Measurements from ENCODE around the gene EED. TPM values are rescaled to one million over a fixed set of nuclear protein-coding genes. Genes with fewer than 3 reads are reported as not detected.

Gene EED
- total RNA-seq, 1 experiment from 2014 or later: 137 TPM

DNA sequence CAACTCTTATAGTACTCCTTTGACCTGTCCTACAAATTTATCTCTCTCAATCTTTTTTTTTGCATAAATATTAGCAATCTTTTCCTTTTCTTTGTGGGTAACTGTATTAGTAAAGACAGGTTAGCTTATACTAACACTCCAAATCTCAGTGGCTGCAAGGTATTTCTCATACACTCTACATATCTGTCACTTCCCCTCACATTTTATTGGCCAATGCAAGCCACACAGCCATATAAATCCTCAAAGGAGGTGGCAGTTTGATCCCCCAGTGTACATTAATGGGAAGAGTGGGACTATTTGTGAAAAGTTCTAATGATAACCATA, 42.6 kb upstream of the EED start:
- peak overlapping the region; percentile 86 for H3K27ac ChIP-seq (ENCODE audit: low read length)
- H3K36me3 ChIP-seq (ENCODE audit: insufficient read depth, low read length): no peaks in the 10 kb centered on the region
- no peaks in the 10 kb centered on the region for H3K27me3 ChIP-seq (ENCODE audit: low read length)
- H3K9me3 ChIP-seq (ENCODE audit: low read length): no peaks in the 10 kb centered on the region
- H3K4me1 ChIP-seq (ENCODE audit: low read length): peaks cover 71% of the 10 kb centered on the region
- H4K20me1 ChIP-seq (ENCODE audit: insufficient read depth, low read depth, low read length): no peaks in the 10 kb centered on the region
- H3K9me2 ChIP-seq (replicated peaks; ENCODE audit: insufficient read depth, low read length): no peaks in the 10 kb centered on the region
- H3K4me2 ChIP-seq (ENCODE audit: low read depth, low read length, poor library complexity, severe bottlenecking): peak overlapping the region; percentile 73
- peak overlapping the region; percentile 57 for H3K4me3 ChIP-seq (ENCODE audit: low read length)
- peak overlapping the region; percentile 37 for H2AFZ ChIP-seq (ENCODE audit: low read length)
- no peaks in the 10 kb centered on the region for H3K79me2 ChIP-seq (ENCODE audit: low read length)
- H3K9ac ChIP-seq (ENCODE audit: low read length): peak overlapping the region; percentile 64
- DNase-seq: peak; percentile 90

DNA sequence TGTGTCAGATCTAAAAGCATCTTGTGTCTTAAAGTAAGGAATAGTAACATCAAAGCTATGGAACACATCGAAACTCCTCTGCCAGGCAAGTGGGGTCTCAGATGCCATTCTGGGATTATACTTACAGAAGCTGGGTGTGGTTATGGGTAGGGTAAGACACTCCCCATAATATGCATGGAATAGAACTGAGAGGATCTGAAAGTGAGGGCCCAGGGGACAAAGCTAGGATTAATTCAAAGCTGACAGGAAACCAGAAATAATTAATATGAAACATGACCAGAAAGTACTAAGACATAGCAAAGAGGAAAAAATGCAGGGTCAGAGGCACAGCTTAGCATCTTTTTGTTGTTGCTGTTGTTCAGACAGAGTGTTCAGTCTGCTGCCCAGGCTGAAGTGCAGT, 40.2 kb upstream of the EED start:
- Histone ChIP-seq H2AFZ (ENCODE audit: low read length) (peak overlapping the region; percentile 19), H3K4me2 (ENCODE audit: low read depth, low read length, poor library complexity, severe bottlenecking) (peak overlapping the region; percentile 51), H3K9me3 (ENCODE audit: low read length) (no peaks in the 10 kb centered on the region), H3K27me3 (ENCODE audit: low read length) (no peaks in the 10 kb centered on the region), H3K4me3 (ENCODE audit: low read length) (peak overlapping the region; percentile 1), H3K79me2 (ENCODE audit: low read length) (no peaks in the 10 kb centered on the region), H3K36me3 (ENCODE audit: insufficient read depth, low read length) (no peaks in the 10 kb centered on the region), H4K20me1 (ENCODE audit: insufficient read depth, low read depth, low read length) (no peaks in the 10 kb centered on the region), H3K9me2 (replicated peaks; ENCODE audit: insufficient read depth, low read length) (no peaks in the 10 kb centered on the region), H3K27ac (ENCODE audit: low read length) (peak overlapping the region; percentile 86), H3K9ac (ENCODE audit: low read length) (peak overlapping the region; percentile 33), H3K4me1 (ENCODE audit: low read length) (peaks cover 69% of the 10 kb centered on the region)
- peak; percentile 93 for DNase-seq

DNA sequence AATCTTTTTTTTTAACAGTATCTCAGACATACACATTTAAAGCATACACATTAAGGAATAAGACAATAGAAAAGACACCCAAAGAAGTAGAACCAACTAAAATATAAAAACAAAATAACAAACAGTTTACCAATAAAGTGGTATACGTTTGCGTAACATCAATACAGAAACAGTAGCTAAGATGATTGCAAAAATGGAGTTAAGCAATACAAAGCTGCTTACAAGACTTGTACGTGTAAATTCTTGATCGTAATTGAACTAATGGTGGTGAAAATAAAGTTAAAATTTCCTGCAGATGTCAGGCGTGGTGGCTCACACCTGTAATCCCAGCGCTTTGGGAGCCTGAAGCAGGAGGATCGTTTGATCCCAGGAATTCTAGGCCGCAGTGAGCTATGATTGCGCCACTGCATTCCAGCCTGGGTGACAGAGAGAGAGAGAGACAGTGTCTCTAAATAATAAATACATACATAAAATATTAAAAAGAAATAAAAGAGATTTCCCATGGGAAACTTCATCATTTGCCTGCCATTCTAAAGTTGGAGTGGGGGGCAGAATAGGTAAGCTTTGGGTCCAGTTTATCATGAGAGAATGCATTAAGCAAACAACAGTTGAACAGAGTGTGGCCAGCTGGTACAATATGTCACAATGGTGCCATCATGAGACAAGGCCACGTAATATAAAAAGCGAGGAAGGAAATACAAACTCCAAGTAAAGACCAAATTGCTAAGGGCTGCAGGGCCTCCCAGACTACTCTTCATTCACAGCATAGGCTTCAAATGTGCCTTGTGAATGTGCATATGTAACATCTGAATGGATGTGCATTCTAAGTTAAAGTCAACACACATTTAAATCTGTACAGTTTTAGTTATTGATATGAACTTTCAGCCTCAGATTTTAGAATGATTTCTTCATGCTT, 38.9 kb upstream of the EED start:
- no peaks in the 10 kb centered on the region for H3K9me2 ChIP-seq (replicated peaks; ENCODE audit: insufficient read depth, low read length)
- no peaks in the 10 kb centered on the region for H4K20me1 ChIP-seq (ENCODE audit: insufficient read depth, low read depth, low read length)
- peak overlapping the region; percentile 86 for H3K27ac ChIP-seq (ENCODE audit: low read length)
- H3K4me3 ChIP-seq (ENCODE audit: low read length): no peak overlapping the region
- H3K79me2 ChIP-seq (ENCODE audit: low read length): no peaks in the 10 kb centered on the region
- H3K4me2 ChIP-seq (ENCODE audit: low read depth, low read length, poor library complexity, severe bottlenecking): peak overlapping the region; percentile 0
- peak overlapping the region; percentile 62 for H2AFZ ChIP-seq (ENCODE audit: low read length)
- H3K36me3 ChIP-seq (ENCODE audit: insufficient read depth, low read length): no peaks in the 10 kb centered on the region
- DNase-seq: peak; percentile 82
- H3K4me1 ChIP-seq (ENCODE audit: low read length): peaks cover 82% of the 10 kb centered on the region
- no peak overlapping the region for H3K9ac ChIP-seq (ENCODE audit: low read length)
- no peaks in the 10 kb centered on the region for H3K9me3 ChIP-seq (ENCODE audit: low read length)
- H3K27me3 ChIP-seq (ENCODE audit: low read length): no peaks in the 10 kb centered on the region

DNA sequence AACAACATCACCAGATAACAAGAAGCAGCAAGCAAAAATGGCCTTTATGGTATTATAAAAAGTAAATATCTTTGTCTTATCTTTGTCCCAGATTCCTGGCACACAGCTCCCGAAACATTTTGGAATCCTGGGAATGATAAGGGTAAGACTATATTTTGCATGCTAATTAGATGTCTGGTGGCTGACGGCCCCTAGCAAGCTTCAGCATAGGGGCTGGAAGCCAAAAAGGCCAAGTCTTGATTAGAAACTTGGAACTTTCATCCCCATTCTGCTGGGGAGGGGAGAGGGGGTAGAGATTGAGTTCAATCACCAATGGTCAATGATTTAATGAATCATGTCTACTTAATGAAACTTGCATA, 38.2 kb upstream of the EED start:
- DNase-seq: no peak

DNA sequence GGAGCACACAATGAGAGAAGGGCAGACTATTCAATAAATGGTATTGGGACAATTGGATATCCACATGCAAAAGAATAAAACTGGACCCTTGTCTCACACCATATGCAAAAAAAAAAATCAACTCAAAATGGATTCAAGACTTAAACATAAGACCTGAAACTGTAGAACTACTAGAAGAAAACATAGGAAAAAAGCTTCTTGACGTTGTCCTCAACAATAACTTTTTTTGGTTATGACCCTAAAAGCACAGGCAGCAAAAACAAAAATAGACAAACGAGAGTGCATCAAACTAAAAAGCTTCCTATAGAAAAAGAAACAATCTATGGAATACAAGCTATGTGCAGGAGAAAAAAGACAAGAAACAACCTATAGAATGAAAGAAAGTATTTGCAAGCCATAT, 37.1 kb upstream of the EED start:
- Histone ChIP-seq H3K4me3 (ENCODE audit: low read length) (no peak overlapping the region), H3K9me3 (ENCODE audit: low read length) (no peaks in the 10 kb centered on the region), H2AFZ (ENCODE audit: low read length) (peak overlapping the region; percentile 16; the same call in 1 of the 2 replicates), H3K27me3 (ENCODE audit: low read length) (no peaks in the 10 kb centered on the region), H4K20me1 (ENCODE audit: insufficient read depth, low read depth, low read length) (no peaks in the 10 kb centered on the region), H3K36me3 (ENCODE audit: insufficient read depth, low read length) (no peaks in the 10 kb centered on the region), H3K9ac (ENCODE audit: low read length) (no peak overlapping the region), H3K9me2 (replicated peaks; ENCODE audit: insufficient read depth, low read length) (no peaks in the 10 kb centered on the region), H3K79me2 (ENCODE audit: low read length) (no peaks in the 10 kb centered on the region), H3K27ac (ENCODE audit: low read length) (no peak overlapping the region), H3K4me1 (ENCODE audit: low read length) (peaks cover 83% of the 10 kb centered on the region), H3K4me2 (ENCODE audit: low read depth, low read length, poor library complexity, severe bottlenecking) (no peak overlapping the region)
- no peak for DNase-seq

More for the DNA sequence above, 38.2 kb upstream of the EED start:
- H3K36me3 ChIP-seq (ENCODE audit: insufficient read depth, low read length): no peaks in the 10 kb centered on the region
- H3K9ac ChIP-seq (ENCODE audit: low read length): no peak overlapping the region
- H3K27me3 ChIP-seq (ENCODE audit: low read length): no peaks in the 10 kb centered on the region
- H2AFZ ChIP-seq (ENCODE audit: low read length): peak overlapping the region; percentile 62
- H3K79me2 ChIP-seq (ENCODE audit: low read length): no peaks in the 10 kb centered on the region
- peaks cover 83% of the 10 kb centered on the region for H3K4me1 ChIP-seq (ENCODE audit: low read length)
- peak overlapping the region; percentile 86 for H3K27ac ChIP-seq (ENCODE audit: low read length)
- H3K4me3 ChIP-seq (ENCODE audit: low read length): no peak overlapping the region
- no peaks in the 10 kb centered on the region for H3K9me3 ChIP-seq (ENCODE audit: low read length)
- H3K9me2 ChIP-seq (replicated peaks; ENCODE audit: insufficient read depth, low read length): no peaks in the 10 kb centered on the region
- H3K4me2 ChIP-seq (ENCODE audit: low read depth, low read length, poor library complexity, severe bottlenecking): peak overlapping the region; percentile 0
- H4K20me1 ChIP-seq (ENCODE audit: insufficient read depth, low read depth, low read length): no peaks in the 10 kb centered on the region

DNA sequence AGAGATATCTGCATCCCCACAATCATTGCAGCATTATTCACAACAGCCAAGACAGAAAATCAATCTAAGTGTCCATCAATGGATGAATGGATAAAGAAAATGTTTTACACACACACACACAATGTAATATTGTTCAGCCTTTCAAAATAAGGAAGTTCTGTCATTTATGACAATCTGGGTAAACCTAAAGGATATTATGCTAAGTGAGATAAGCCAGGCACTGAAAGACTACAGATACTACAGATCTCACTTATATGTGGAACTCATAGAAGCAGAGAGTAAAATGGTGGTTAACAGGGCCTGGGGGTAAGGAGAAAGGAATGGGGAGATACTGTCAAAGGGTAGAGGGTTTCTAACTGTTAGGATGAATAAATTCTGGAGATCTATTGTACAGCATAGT, 36.0 kb upstream of the EED start:
- Histone ChIP-seq H3K4me2 (ENCODE audit: low read depth, low read length, poor library complexity, severe bottlenecking) (peak overlapping the region; percentile 0), H3K27me3 (ENCODE audit: low read length) (no peaks in the 10 kb centered on the region), H3K36me3 (ENCODE audit: insufficient read depth, low read length) (no peaks in the 10 kb centered on the region), H3K9me2 (replicated peaks; ENCODE audit: insufficient read depth, low read length) (no peaks in the 10 kb centered on the region), H3K27ac (ENCODE audit: low read length) (peak overlapping the region; percentile 86), H3K9me3 (ENCODE audit: low read length) (no peaks in the 10 kb centered on the region), H3K4me3 (ENCODE audit: low read length) (no peak overlapping the region), H4K20me1 (ENCODE audit: insufficient read depth, low read depth, low read length) (no peaks in the 10 kb centered on the region), H2AFZ (ENCODE audit: low read length) (peak overlapping the region; percentile 49), H3K9ac (ENCODE audit: low read length) (no peak overlapping the region), H3K79me2 (ENCODE audit: low read length) (no peaks in the 10 kb centered on the region), H3K4me1 (ENCODE audit: low read length) (peaks cover 80% of the 10 kb centered on the region)
- no peak for DNase-seq

DNA sequence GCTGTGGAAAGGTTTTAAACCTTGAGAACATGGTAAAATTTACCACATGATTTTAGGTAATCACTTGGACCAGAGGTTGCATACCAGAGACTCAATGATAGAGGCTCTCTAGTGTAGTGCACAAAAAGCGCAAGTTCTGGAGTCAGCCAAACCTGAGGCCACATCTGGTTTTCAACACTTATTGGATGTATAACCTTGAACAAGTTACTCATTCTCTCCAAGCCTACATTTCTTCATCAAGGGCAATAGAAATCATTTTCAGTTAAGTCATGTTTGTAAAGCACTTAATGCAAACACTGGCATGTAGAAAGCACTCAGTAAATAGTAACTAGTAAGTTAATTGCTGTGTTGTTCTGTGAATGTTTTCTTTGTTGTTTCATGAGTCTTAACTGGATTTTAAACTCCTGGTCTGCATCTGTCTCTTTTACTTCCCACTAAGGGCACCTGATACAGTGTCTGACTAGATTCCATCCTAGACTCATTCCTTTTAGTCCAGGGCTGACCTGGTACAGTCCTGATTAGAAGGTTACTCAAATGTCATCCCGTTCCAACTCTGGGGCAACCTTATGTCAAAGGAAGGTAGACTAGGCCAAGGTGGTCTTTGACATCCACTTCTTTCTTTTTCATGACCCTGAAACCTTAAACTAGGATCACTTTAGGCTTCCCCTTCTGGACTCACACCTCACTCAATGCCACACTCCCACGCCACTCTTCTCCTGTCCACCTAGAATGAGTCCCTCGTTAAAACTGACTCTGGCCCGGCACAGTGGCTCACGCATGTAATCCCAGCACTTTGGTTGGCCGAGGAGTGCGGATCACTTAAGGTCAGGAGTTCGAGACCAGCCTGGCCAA, 34.5 kb upstream of the EED start:
- H3K27ac ChIP-seq (ENCODE audit: low read length): peak overlapping the region; percentile 86
- no peak for DNase-seq
- H3K9me3 ChIP-seq (ENCODE audit: low read length): no peaks in the 10 kb centered on the region
- no peak overlapping the region for H3K4me3 ChIP-seq (ENCODE audit: low read length)
- no peaks in the 10 kb centered on the region for H3K79me2 ChIP-seq (ENCODE audit: low read length)
- no peaks in the 10 kb centered on the region for H3K36me3 ChIP-seq (ENCODE audit: insufficient read depth, low read length)
- H3K9ac ChIP-seq (ENCODE audit: low read length): no peak overlapping the region
- peaks cover 75% of the 10 kb centered on the region for H3K4me1 ChIP-seq (ENCODE audit: low read length)
- no peaks in the 10 kb centered on the region for H3K9me2 ChIP-seq (replicated peaks; ENCODE audit: insufficient read depth, low read length)
- H3K27me3 ChIP-seq (ENCODE audit: low read length): no peaks in the 10 kb centered on the region
- H3K4me2 ChIP-seq (ENCODE audit: low read depth, low read length, poor library complexity, severe bottlenecking): no peak overlapping the region
- H2AFZ ChIP-seq (ENCODE audit: low read length): peak overlapping the region; percentile 6
- H4K20me1 ChIP-seq (ENCODE audit: insufficient read depth, low read depth, low read length): no peaks in the 10 kb centered on the region

DNA sequence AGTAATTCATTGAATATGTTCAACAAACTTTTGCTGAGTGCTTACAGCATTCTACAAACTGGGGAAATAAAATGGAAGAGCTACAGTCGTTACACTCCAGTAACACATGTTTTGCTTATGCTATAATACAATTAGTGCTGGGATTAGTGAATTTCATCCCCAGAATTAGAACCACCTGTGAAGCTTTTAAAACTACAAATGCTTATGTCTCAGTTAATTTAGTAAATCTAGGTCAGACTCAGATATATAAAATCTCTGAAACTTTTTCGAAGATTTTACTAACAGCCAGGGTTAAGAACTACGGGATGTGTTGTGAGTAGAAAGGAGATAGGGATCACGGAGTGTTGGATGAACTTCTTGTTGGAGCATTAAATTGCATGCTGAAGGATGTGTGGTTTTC, 33.7 kb upstream of the EED start:
- Histone ChIP-seq H4K20me1 (ENCODE audit: insufficient read depth, low read depth, low read length) (no peaks in the 10 kb centered on the region), H3K27ac (ENCODE audit: low read length) (peak overlapping the region; percentile 86), H3K4me3 (ENCODE audit: low read length) (peak overlapping the region; percentile 11; the same call in 1 of the 2 replicates), H2AFZ (ENCODE audit: low read length) (peak overlapping the region; percentile 40), H3K4me1 (ENCODE audit: low read length) (peaks cover 70% of the 10 kb centered on the region), H3K9me2 (replicated peaks; ENCODE audit: insufficient read depth, low read length) (no peaks in the 10 kb centered on the region), H3K4me2 (ENCODE audit: low read depth, low read length, poor library complexity, severe bottlenecking) (peak overlapping the region; percentile 56), H3K79me2 (ENCODE audit: low read length) (no peaks in the 10 kb centered on the region), H3K27me3 (ENCODE audit: low read length) (no peaks in the 10 kb centered on the region), H3K9me3 (ENCODE audit: low read length) (no peaks in the 10 kb centered on the region), H3K9ac (ENCODE audit: low read length) (peak overlapping the region; percentile 23), H3K36me3 (ENCODE audit: insufficient read depth, low read length) (no peaks in the 10 kb centered on the region)
- DNase-seq: peak; percentile 73

Measured in Karpas-422 (cell line).